ENCODE results near the gene AGAP1.

The AGAP1 gene

GRCh38 chr2:235609321-235609720, 115.5 kb downstream of the AGAP1 start:
- DNase-seq (ENCODE audit: low read depth in 2 of 2): no peak

GRCh38 chr2:235609746-235610145, 115.9 kb downstream of the AGAP1 start:
- no peak for DNase-seq (ENCODE audit: low read depth in 2 of 2)

- DNase-seq (ENCODE audit: low read depth in 2 of 2): no peak
Measured at GRCh38 chr2:235610696-235611257, 116.9 kb downstream of the AGAP1 start.

GRCh38 chr2:235611349-235611748, 117.5 kb downstream of the AGAP1 start:
- no peak for DNase-seq (ENCODE audit: low read depth in 2 of 2)

GRCh38 chr2:235611756-235612155, 117.9 kb downstream of the AGAP1 start:
- no peak for DNase-seq (ENCODE audit: low read depth in 2 of 2)

GRCh38 chr2:235612181-235612950, 118.5 kb downstream of the AGAP1 start:
- DNase-seq (ENCODE audit: low read depth in 2 of 2): no peak

- DNase-seq (ENCODE audit: low read depth in 2 of 2): no peak
Measured at GRCh38 chr2:235613649-235614048, 119.8 kb downstream of the AGAP1 start.

- DNase-seq (ENCODE audit: low read depth in 2 of 2): no peak
Measured at GRCh38 chr2:235614176-235614860, 120.5 kb downstream of the AGAP1 start.

GRCh38 chr2:235614900-235615712, 121.3 kb downstream of the AGAP1 start:
- DNase-seq (ENCODE audit: low read depth in 2 of 2): no peak

- no peak for DNase-seq (ENCODE audit: low read depth in 2 of 2)
Measured at GRCh38 chr2:235616885-235617284, 123.0 kb downstream of the AGAP1 start.

- no peak for DNase-seq (ENCODE audit: low read depth in 2 of 2)
Measured at GRCh38 chr2:235618039-235618438, 124.2 kb downstream of the AGAP1 start.

- no peak for DNase-seq (ENCODE audit: low read depth in 2 of 2)
Measured at GRCh38 chr2:235619544-235619943, 125.7 kb downstream of the AGAP1 start.

- DNase-seq (ENCODE audit: low read depth in 2 of 2): no peak
Measured at GRCh38 chr2:235621736-235622135, 127.9 kb downstream of the AGAP1 start.

GRCh38 chr2:235623111-235623510, 129.3 kb downstream of the AGAP1 start:
- DNase-seq (ENCODE audit: low read depth in 2 of 2): no peak

- DNase-seq (ENCODE audit: low read depth in 2 of 2): no peak
Measured at GRCh38 chr2:235623752-235624151, 129.9 kb downstream of the AGAP1 start.

- no peak for DNase-seq (ENCODE audit: low read depth in 2 of 2)
Measured at GRCh38 chr2:235626658-235627057, 132.8 kb downstream of the AGAP1 start.

GRCh38 chr2:235627682-235628081, 133.8 kb downstream of the AGAP1 start:
- no peak for DNase-seq (ENCODE audit: low read depth in 2 of 2)

GRCh38 chr2:235630718-235631296, 137.0 kb downstream of the AGAP1 start:
- DNase-seq (ENCODE audit: low read depth in 2 of 2): no peak

GRCh38 chr2:235634435-235635158, 140.8 kb downstream of the AGAP1 start:
- no peak for DNase-seq (ENCODE audit: low read depth in 2 of 2)

- no peak for DNase-seq (ENCODE audit: low read depth in 2 of 2)
Measured at GRCh38 chr2:235636546-235636945, 142.7 kb downstream of the AGAP1 start.

- DNase-seq (ENCODE audit: low read depth in 2 of 2): no peak
Measured at GRCh38 chr2:235637896-235638295, 144.1 kb downstream of the AGAP1 start.
